ENCODE results near the gene CFI.

CFI gene

GRCh38 chr4:109801099-109801789 lies 555 bp downstream of the CFI start:
- H3K9me3 ChIP-seq (ENCODE audit: insufficient read depth, low read length), result no peaks in the 10 kb centered on the region
- H3K9me2 ChIP-seq (replicated peaks; ENCODE audit: insufficient read depth, low read length), result no peaks in the 10 kb centered on the region
- no peaks in the 10 kb centered on the region for H4K20me1 ChIP-seq (ENCODE audit: low read depth, low read length)
- TF ChIP-seq EZH2phosphoT487 (conservative IDR thresholded peaks at IDR 0.05; ENCODE audit: low read length) (no peak), CTCF (IDR thresholded peaks at IDR 0.05; ENCODE audit: insufficient read depth, low read length, poor library complexity, severe bottlenecking) (no peak)
- no peak overlapping the region for H3K4me3 ChIP-seq (ENCODE audit: insufficient read depth, low read length, poor library complexity, severe bottlenecking)
- H3K36me3 ChIP-seq (ENCODE audit: low read length), result no peaks in the 10 kb centered on the region
- H3K27ac ChIP-seq (ENCODE audit: low read depth, low read length), result no peak overlapping the region
- no peak overlapping the region for H3K4me2 ChIP-seq (ENCODE audit: low read depth, low read length, poor library complexity, severe bottlenecking)
- no peak overlapping the region for H3K9ac ChIP-seq (ENCODE audit: low read length)
- H3K27me3 ChIP-seq (ENCODE audit: low read length), result no peaks in the 10 kb centered on the region
- no peaks in the 10 kb centered on the region for H3F3A ChIP-seq (ENCODE audit: insufficient read depth)
- no peaks in the 10 kb centered on the region for H3K79me2 ChIP-seq (ENCODE audit: insufficient read depth, low read length)
- H2AFZ ChIP-seq (ENCODE audit: low read depth, low read length, severe bottlenecking), result no peak overlapping the region

- H4K20me1 ChIP-seq (ENCODE audit: low read depth, low read length), result no peaks in the 10 kb centered on the region
- no peaks in the 10 kb centered on the region for H3K9me2 ChIP-seq (replicated peaks; ENCODE audit: insufficient read depth, low read length)
- H3K4me3 ChIP-seq (ENCODE audit: insufficient read depth, low read length, poor library complexity, severe bottlenecking), result no peak overlapping the region
- no peaks in the 10 kb centered on the region for H3K79me2 ChIP-seq (ENCODE audit: insufficient read depth, low read length)
- no peak overlapping the region for H3K27ac ChIP-seq (ENCODE audit: low read depth, low read length)
- H3K4me2 ChIP-seq (ENCODE audit: low read depth, low read length, poor library complexity, severe bottlenecking), result no peak overlapping the region
- no peaks in the 10 kb centered on the region for H3K36me3 ChIP-seq (ENCODE audit: low read length)
- H3F3A ChIP-seq (ENCODE audit: insufficient read depth), result no peaks in the 10 kb centered on the region
- H3K9me3 ChIP-seq (ENCODE audit: insufficient read depth, low read length), result no peaks in the 10 kb centered on the region
- no peak overlapping the region for H2AFZ ChIP-seq (ENCODE audit: low read depth, low read length, severe bottlenecking)
- no peak overlapping the region for H3K9ac ChIP-seq (ENCODE audit: low read length)
- no peaks in the 10 kb centered on the region for H3K27me3 ChIP-seq (ENCODE audit: low read length)
- TF ChIP-seq CTCF (IDR thresholded peaks at IDR 0.05; ENCODE audit: insufficient read depth, low read length, poor library complexity, severe bottlenecking) (no peak), EZH2phosphoT487 (conservative IDR thresholded peaks at IDR 0.05; ENCODE audit: low read length) (no peak)
These were observed 2.9 kb downstream of the CFI start for GRCh38 chr4:109798866-109799265.

GRCh38 chr4:109795059-109795458 lies 6.7 kb downstream of the CFI start:
- Histone ChIP-seq H3K9me2 (replicated peaks; ENCODE audit: insufficient read depth, low read length) (no peaks in the 10 kb centered on the region), H3K4me2 (ENCODE audit: low read depth, low read length, poor library complexity, severe bottlenecking) (no peak overlapping the region), H3K9ac (ENCODE audit: low read length) (no peak overlapping the region), H3K4me3 (ENCODE audit: insufficient read depth, low read length, poor library complexity, severe bottlenecking) (no peak overlapping the region), H3K36me3 (ENCODE audit: low read length) (no peaks in the 10 kb centered on the region), H3K79me2 (ENCODE audit: insufficient read depth, low read length) (no peaks in the 10 kb centered on the region), H4K20me1 (ENCODE audit: low read depth, low read length) (no peaks in the 10 kb centered on the region), H3F3A (ENCODE audit: insufficient read depth) (no peaks in the 10 kb centered on the region), H3K27ac (ENCODE audit: low read depth, low read length) (no peak overlapping the region), H2AFZ (ENCODE audit: low read depth, low read length, severe bottlenecking) (no peak overlapping the region), H3K27me3 (ENCODE audit: low read length) (no peaks in the 10 kb centered on the region), H3K9me3 (ENCODE audit: insufficient read depth, low read length) (no peaks in the 10 kb centered on the region)
- no peak for TF ChIP-seq CTCF (IDR thresholded peaks at IDR 0.05; ENCODE audit: insufficient read depth, low read length, poor library complexity, severe bottlenecking)
